SK-N-SH treated with all-trans-retinoic acid at 6 μM for 48 hours (cell line): Measurements from ENCODE around the gene HES5.

Source experiments
- ARNTL ChIP-seq: fragments of 450-650 bp; formaldehyde crosslinking; IDR thresholded peaks from 2 replicates; pipeline ENCODE4 v1.5.0; 2020; ENCODE audit warnings: low read depth, mild to moderate bottlenecking, moderate library complexity, borderline replicate concordance
- GLIS3 ChIP-seq: fragments of 250-450 bp; sonication (Bioruptor Pico); IDR thresholded peaks from 2 replicates; pipeline ENCODE4 v1.5.0; 2020; ENCODE audit warnings: mild to moderate bottlenecking, moderate library complexity
- ISL1 ChIP-seq: fragments of 250-450 bp; sonication (Bioruptor Pico); IDR thresholded peaks from 2 replicates; pipeline ENCODE4 v2.1.2; 2022; ENCODE audit warnings: mild to moderate bottlenecking, moderate library complexity
- OSR1 ChIP-seq: fragments of 250-450 bp; sonication (Bioruptor Pico); IDR thresholded peaks from 2 replicates; pipeline ENCODE4 v1.8.0; 2022; ENCODE audit warnings: moderate library complexity, mild to moderate bottlenecking, inconsistent platforms
- RARB ChIP-seq: fragments of 250-450 bp; sonication (Bioruptor Pico); IDR thresholded peaks from 2 replicates; pipeline ENCODE4 v1.8.0; 2021; ENCODE audit warnings: mild to moderate bottlenecking, moderate library complexity
- TCF4 ChIP-seq: fragments of 250-450 bp; sonication (Bioruptor Pico); IDR thresholded peaks from 2 replicates; pipeline ENCODE4 v1.8.0; 2021; ENCODE audit warnings: mild to moderate bottlenecking, moderate library complexity, borderline replicate concordance
- TOX ChIP-seq: fragments of 250-450 bp; sonication (Bioruptor Pico); IDR thresholded peaks from 2 replicates; pipeline ENCODE4 v1.8.0; 2021; ENCODE audit warnings: mild to moderate bottlenecking, moderate library complexity, borderline replicate concordance
- ZFP3 ChIP-seq: fragments of 250-450 bp; sonication (Bioruptor Pico); IDR thresholded peaks from 2 replicates; pipeline ENCODE4 v1.5.0; 2020; ENCODE audit warnings: mild to moderate bottlenecking, moderate library complexity
- ZFP30 ChIP-seq: fragments of 450-650 bp; formaldehyde crosslinking; IDR thresholded peaks from 2 replicates; pipeline ENCODE4 v1.5.0; 2022; ENCODE audit warnings: mild to moderate bottlenecking, moderate library complexity
- ZNF70 ChIP-seq: fragments of 450-650 bp; formaldehyde crosslinking; IDR thresholded peaks from 2 replicates; pipeline ENCODE4 v1.5.0; 2020; ENCODE audit warnings: mild to moderate bottlenecking, moderate library complexity
- TF ChIP-seq, protein P1 (sequence below): fragments of 250-450 bp; sonication (Bioruptor Pico); IDR thresholded peaks from 2 replicates; pipeline ENCODE4 v1.8.0; 2020; ENCODE audit warnings: mild to moderate bottlenecking, moderate library complexity, borderline replicate concordance
- TF ChIP-seq, protein P2 (sequence below): fragments of 250-450 bp; sonication (Bioruptor Pico); IDR thresholded peaks from 2 replicates; pipeline ENCODE4 v1.5.1; 2020; ENCODE audit warnings: low read depth, mild to moderate bottlenecking, moderate library complexity
- TF ChIP-seq, protein P3 (sequence below): fragments of 250-450 bp; sonication (Bioruptor Pico); IDR thresholded peaks from 2 replicates; pipeline ENCODE4 v1.8.0; 2021; ENCODE audit warnings: low read depth, mild to moderate bottlenecking, moderate library complexity, borderline replicate concordance

DNA sequence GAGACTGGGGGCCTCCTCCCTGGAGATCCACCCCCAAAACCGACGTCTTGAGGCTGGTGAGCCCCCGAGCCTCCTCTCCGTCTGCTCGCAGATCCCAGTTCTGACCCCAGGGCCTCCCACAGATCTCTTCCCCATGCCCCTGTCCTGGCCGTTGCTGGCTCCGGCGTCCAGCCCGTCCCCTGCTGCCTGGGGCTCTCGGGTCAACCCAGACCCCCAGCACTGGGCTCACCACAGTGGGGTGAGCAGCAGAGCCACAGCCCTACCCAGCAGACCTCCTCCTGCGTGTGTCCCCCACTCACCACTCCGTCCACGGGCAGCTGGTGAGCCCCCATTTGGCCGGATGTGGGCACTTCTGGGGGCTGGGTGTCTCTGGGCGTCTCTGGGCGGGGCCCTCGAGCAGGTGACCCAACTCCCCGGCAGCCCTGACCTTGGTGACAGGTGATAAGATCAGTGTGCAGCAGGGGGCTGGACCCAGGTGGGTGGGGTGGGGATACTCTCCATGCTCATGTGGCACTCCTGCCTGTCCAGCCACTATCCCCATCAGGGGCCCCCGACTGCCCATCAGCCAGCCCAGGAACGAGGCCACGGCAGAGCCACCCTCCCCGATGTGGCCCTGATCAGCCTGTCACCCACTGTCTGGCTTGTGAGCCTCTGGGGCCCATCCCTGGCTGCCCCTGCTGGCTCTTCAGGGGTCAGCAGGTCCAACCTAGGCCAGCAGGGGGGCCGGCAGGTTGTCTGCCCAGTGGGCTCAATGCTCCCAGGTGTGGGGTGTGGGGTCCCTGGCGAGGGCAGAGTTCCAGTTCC, 26.8 kb upstream of the HES5 start:
- no peak for TF ChIP-seq ZFP3 (CRISPR knock-in tag)
- TF ChIP-seq, protein P1, sequence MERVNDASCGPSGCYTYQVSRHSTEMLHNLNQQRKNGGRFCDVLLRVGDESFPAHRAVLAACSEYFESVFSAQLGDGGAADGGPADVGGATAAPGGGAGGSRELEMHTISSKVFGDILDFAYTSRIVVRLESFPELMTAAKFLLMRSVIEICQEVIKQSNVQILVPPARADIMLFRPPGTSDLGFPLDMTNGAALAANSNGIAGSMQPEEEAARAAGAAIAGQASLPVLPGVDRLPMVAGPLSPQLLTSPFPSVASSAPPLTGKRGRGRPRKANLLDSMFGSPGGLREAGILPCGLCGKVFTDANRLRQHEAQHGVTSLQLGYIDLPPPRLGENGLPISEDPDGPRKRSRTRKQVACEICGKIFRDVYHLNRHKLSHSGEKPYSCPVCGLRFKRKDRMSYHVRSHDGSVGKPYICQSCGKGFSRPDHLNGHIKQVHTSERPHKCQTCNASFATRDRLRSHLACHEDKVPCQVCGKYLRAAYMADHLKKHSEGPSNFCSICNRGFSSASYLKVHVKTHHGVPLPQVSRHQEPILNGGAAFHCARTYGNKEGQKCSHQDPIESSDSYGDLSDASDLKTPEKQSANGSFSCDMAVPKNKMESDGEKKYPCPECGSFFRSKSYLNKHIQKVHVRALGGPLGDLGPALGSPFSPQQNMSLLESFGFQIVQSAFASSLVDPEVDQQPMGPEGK = no peak
- TF ChIP-seq, protein P2, sequence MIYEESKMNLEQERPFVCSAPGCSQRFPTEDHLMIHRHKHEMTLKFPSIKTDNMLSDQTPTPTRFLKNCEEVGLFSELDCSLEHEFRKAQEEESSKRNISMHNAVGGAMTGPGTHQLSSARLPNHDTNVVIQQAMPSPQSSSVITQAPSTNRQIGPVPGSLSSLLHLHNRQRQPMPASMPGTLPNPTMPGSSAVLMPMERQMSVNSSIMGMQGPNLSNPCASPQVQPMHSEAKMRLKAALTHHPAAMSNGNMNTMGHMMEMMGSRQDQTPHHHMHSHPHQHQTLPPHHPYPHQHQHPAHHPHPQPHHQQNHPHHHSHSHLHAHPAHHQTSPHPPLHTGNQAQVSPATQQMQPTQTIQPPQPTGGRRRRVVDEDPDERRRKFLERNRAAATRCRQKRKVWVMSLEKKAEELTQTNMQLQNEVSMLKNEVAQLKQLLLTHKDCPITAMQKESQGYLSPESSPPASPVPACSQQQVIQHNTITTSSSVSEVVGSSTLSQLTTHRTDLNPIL = no peak
- no peak for TF ChIP-seq RARB (CRISPR knock-in tag)
- no peak for TF ChIP-seq ISL1
- no peak for TF ChIP-seq TCF4
- TF ChIP-seq, protein P3, sequence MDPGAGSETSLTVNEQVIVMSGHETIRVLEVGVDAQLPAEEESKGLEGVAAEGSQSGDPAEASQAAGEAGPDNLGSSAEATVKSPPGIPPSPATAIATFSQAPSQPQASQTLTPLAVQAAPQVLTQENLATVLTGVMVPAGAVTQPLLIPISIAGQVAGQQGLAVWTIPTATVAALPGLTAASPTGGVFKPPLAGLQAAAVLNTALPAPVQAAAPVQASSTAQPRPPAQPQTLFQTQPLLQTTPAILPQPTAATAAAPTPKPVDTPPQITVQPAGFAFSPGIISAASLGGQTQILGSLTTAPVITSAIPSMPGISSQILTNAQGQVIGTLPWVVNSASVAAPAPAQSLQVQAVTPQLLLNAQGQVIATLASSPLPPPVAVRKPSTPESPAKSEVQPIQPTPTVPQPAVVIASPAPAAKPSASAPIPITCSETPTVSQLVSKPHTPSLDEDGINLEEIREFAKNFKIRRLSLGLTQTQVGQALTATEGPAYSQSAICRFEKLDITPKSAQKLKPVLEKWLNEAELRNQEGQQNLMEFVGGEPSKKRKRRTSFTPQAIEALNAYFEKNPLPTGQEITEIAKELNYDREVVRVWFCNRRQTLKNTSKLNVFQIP (CRISPR knock-in tag) = no peak
- no peak for TF ChIP-seq ZFP30 (CRISPR knock-in tag)
- TF ChIP-seq ARNTL (CRISPR knock-in tag) = no peak
- TF ChIP-seq TOX = no peak
- TF ChIP-seq OSR1 (CRISPR knock-in tag) = no peak
- no peak for TF ChIP-seq GLIS3 (CRISPR knock-in tag)
- no peak for TF ChIP-seq ZNF70 (CRISPR knock-in tag)
